ENCODE measurements around the gene SLC1A5. TPM values are rescaled to one million over a fixed set of nuclear protein-coding genes. Genes with fewer than 3 reads are reported as not detected.

The SLC1A5 gene
- total RNA-seq, 1 experiment from 2014 or later: 239 TPM

GRCh38 chr19:46731584-46731983 is 56.8 kb downstream of the SLC1A5 start:
- CTCF ChIA-PET: interaction anchor here (0.5 to 3.5 kb wide), 3 partner anchors 22 to 324 kb away, joined by 4 to 16 read pairs (median 10); no protein-coding TSS in a partner anchor
- DNase-seq (ENCODE audit: low spot score) (no peak), ATAC-seq (no peak)
- Mint-ChIP-seq H3K4me3 (no peak overlapping the region), H3K27ac (peak overlapping the region; percentile 74), H3K9me3 (no peaks in the 10 kb centered on the region), H3K36me3 (peaks cover 63% of the 10 kb centered on the region), H3K4me1 (peaks cover 6% of the 10 kb centered on the region), H3K27me3 (ENCODE audit: low read depth) (no peaks in the 10 kb centered on the region)
- POLR2A ChIA-PET: no interaction called here
- TF ChIP-seq, protein P1, sequence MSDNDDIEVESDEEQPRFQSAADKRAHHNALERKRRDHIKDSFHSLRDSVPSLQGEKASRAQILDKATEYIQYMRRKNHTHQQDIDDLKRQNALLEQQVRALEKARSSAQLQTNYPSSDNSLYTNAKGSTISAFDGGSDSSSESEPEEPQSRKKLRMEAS (CRISPR knock-in tag; IDR thresholded peaks at IDR 0.05): no peak
- TF ChIP-seq, protein P2, sequence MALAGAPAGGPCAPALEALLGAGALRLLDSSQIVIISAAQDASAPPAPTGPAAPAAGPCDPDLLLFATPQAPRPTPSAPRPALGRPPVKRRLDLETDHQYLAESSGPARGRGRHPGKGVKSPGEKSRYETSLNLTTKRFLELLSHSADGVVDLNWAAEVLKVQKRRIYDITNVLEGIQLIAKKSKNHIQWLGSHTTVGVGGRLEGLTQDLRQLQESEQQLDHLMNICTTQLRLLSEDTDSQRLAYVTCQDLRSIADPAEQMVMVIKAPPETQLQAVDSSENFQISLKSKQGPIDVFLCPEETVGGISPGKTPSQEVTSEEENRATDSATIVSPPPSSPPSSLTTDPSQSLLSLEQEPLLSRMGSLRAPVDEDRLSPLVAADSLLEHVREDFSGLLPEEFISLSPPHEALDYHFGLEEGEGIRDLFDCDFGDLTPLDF (CRISPR knock-in tag; IDR thresholded peaks at IDR 0.05): no peak
- TF ChIP-seq NFATC4 (CRISPR knock-in tag; IDR thresholded peaks at IDR 0.05) (no peak), ETV6 (CRISPR knock-in tag; IDR thresholded peaks at IDR 0.05) (no peak), CREM (CRISPR knock-in tag; IDR thresholded peaks at IDR 0.05) (no peak), TEAD1 (CRISPR knock-in tag; IDR thresholded peaks at IDR 0.05) (no peak), NR3C1 (CRISPR knock-in tag; conservative IDR thresholded peaks at IDR 0.05; ENCODE audit: low read depth) (no peak), SMAD3 (CRISPR knock-in tag; IDR thresholded peaks at IDR 0.05; ENCODE audit: borderline replicate concordance) (no peak), GABPB1 (CRISPR knock-in tag; IDR thresholded peaks at IDR 0.05) (no peak), ZBTB21 (CRISPR knock-in tag; IDR thresholded peaks at IDR 0.05; ENCODE audit: borderline replicate concordance) (no peak), JAZF1 (CRISPR knock-in tag; IDR thresholded peaks at IDR 0.05) (no peak), NR2C2 (CRISPR knock-in tag; IDR thresholded peaks at IDR 0.05) (no peak), ZNF671 (CRISPR knock-in tag; IDR thresholded peaks at IDR 0.05) (no peak), ZNF416 (CRISPR knock-in tag; IDR thresholded peaks at IDR 0.05) (no peak), ZMAT4 (CRISPR knock-in tag; IDR thresholded peaks at IDR 0.05) (no peak), EMX1 (CRISPR knock-in tag; IDR thresholded peaks at IDR 0.05) (no peak), RORB (CRISPR knock-in tag; IDR thresholded peaks at IDR 0.05) (no peak)
- TF ChIP-seq, protein P3, sequence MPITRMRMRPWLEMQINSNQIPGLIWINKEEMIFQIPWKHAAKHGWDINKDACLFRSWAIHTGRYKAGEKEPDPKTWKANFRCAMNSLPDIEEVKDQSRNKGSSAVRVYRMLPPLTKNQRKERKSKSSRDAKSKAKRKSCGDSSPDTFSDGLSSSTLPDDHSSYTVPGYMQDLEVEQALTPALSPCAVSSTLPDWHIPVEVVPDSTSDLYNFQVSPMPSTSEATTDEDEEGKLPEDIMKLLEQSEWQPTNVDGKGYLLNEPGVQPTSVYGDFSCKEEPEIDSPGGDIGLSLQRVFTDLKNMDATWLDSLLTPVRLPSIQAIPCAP (CRISPR knock-in tag; IDR thresholded peaks at IDR 0.05): no peak
- TF ChIP-seq, protein P4, sequence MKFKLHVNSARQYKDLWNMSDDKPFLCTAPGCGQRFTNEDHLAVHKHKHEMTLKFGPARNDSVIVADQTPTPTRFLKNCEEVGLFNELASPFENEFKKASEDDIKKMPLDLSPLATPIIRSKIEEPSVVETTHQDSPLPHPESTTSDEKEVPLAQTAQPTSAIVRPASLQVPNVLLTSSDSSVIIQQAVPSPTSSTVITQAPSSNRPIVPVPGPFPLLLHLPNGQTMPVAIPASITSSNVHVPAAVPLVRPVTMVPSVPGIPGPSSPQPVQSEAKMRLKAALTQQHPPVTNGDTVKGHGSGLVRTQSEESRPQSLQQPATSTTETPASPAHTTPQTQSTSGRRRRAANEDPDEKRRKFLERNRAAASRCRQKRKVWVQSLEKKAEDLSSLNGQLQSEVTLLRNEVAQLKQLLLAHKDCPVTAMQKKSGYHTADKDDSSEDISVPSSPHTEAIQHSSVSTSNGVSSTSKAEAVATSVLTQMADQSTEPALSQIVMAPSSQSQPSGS (CRISPR knock-in tag; IDR thresholded peaks at IDR 0.05; ENCODE audit: borderline replicate concordance, low read depth): no peak

- POLR2A ChIA-PET: no interaction called here
- H3K9me3 Mint-ChIP-seq: no peaks in the 10 kb centered on the region
- H3K27me3 Mint-ChIP-seq (ENCODE audit: low read depth): no peaks in the 10 kb centered on the region
- H3K4me3 Mint-ChIP-seq: no peak overlapping the region
- peaks cover 66% of the 10 kb centered on the region for H3K36me3 Mint-ChIP-seq
- TF ChIP-seq ZNF317 (CRISPR knock-in tag; IDR thresholded peaks at IDR 0.05; ENCODE audit: borderline replicate concordance, low read depth) (no peak), ETV6 (CRISPR knock-in tag; IDR thresholded peaks at IDR 0.05) (no peak), PRRX2 (CRISPR knock-in tag; IDR thresholded peaks at IDR 0.05) (no peak), KAT7 (CRISPR knock-in tag; IDR thresholded peaks at IDR 0.05; ENCODE audit: borderline replicate concordance) (no peak), NFE2L1 (CRISPR knock-in tag; IDR thresholded peaks at IDR 0.05) (no peak)
- TF ChIP-seq, protein P5, sequence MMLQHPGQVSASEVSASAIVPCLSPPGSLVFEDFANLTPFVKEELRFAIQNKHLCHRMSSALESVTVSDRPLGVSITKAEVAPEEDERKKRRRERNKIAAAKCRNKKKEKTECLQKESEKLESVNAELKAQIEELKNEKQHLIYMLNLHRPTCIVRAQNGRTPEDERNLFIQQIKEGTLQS (CRISPR knock-in tag; conservative IDR thresholded peaks at IDR 0.05): no peak
- TF ChIP-seq, protein P6, sequence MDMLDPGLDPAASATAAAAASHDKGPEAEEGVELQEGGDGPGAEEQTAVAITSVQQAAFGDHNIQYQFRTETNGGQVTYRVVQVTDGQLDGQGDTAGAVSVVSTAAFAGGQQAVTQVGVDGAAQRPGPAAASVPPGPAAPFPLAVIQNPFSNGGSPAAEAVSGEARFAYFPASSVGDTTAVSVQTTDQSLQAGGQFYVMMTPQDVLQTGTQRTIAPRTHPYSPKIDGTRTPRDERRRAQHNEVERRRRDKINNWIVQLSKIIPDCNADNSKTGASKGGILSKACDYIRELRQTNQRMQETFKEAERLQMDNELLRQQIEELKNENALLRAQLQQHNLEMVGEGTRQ (CRISPR knock-in tag; IDR thresholded peaks at IDR 0.05): no peak
- no peak for ATAC-seq
- no peak for DNase-seq (ENCODE audit: low spot score)
- peaks cover 10% of the 10 kb centered on the region for H3K4me1 Mint-ChIP-seq
- CTCF ChIA-PET: interaction anchor here (0.5 to 3.5 kb wide), 5 partner anchors 10 to 323 kb away, joined by 4 to 26 read pairs (median 10); no protein-coding TSS in a partner anchor
- peak overlapping the region; percentile 74 for H3K27ac Mint-ChIP-seq
Observed at GRCh38 chr19:46731007-46731501, 57.3 kb downstream of the SLC1A5 start.
